ENCODE data around the gene TXNL4A.

- TF ChIP-seq CTCF (conservative IDR thresholded peaks at IDR 0.05 in 1 of 2, IDR thresholded peaks at IDR 0.05 in 1 of 2; ENCODE audit: low read depth in 1 of 2, low read length in 2 of 2) (no peak), EZH2 (IDR thresholded peaks at IDR 0.05; ENCODE audit: low read length, missing control alignments) (no peak)
These were observed 7.8 kb downstream of the TXNL4A start for GRCh38 chr18:79980585-79980984.

Data from fibroblast of lung (primary cell).